Pancreas (tissue), 10 donors: ENCODE measurements around the gene POGZ. TPM values are rescaled to one million over a fixed set of nuclear protein-coding genes. Genes with fewer than 3 reads are reported as not detected.
"Not testable (repeated sequence)": the region's sequence is repeated elsewhere in the genome, so short reads cannot be mapped to it uniquely, and the experiment has no call there.

Experiments used
- ATAC-seq, 4 donors: fragments of 200-7000 bp; cut with Tn5 transposase; one replicate each; pipeline versions ENCODE4 v1.8.0 to v1.9.1; 2020; ENCODE audit warnings: mild to moderate bottlenecking in 4 of 4, moderate library complexity in 4 of 4
- DNase-seq, 6 donors: peaks; one replicate each; pipeline ENCODE4 v3.0.0-alpha.2; 2020
- FAIRE-seq: peaks from 2 replicates; lab custom pipeline; 2012; peaks lifted over from hg19 to GRCh38; lab: Jason Lieb, UNC
- H3K27ac ChIP-seq, 4 donors: fragments of 200-600 bp; sonication (generic); 1 replicate in 3 of 4; 2 replicates in 1 of 4; pipeline versions ENCODE4 v1.5.0 to v1.8.0; 2020
- H3K27me3 ChIP-seq, 4 donors: fragments of 200-600 bp; one replicate each; pipeline ENCODE4 v1.8.0; 2021
- H3K36me3 ChIP-seq, 3 donors: fragments of 200-600 bp; sonication (generic) in 1 of 3; one replicate each; pipeline versions ENCODE4 v1.5.0 to v1.8.0; 2020 to 2021
- H3K4me1 ChIP-seq, 3 donors: fragments of 200-600 bp; one replicate each; pipeline ENCODE4 v1.8.0; 2021
- H3K4me3 ChIP-seq, 4 donors: fragments of 200-600 bp; sonication (generic) in 2 of 4; one replicate each; pipeline versions ENCODE4 v1.5.0 to v1.8.0; 2020 to 2021
- H3K9me3 ChIP-seq, 4 donors: fragments of 200-600 bp; one replicate each; pipeline ENCODE4 v1.8.0; 2021
- whole genome bisulfite sequencing, 2 donors: extraction: QIAGEN DNeasy Blood & Tissue Kit; methylation state at CpG; one replicate each; pipeline ENCODE4 v1.1.7; 2013; 5-methylcytosine and 5-hydroxymethylcytosine counted together
- intact Hi-C, 3 donors: fragments of 100-400 bp; cut with DNase I; formaldehyde crosslinking; loops; one replicate each; pipeline versions ENCODE4 v1.11.1 to v1.14.2; 2022
- polyA plus RNA-seq, 2 donors: library from polyadenylated mRNA; stranded (reverse); fragments of 200-250 nt; gene quantifications; one replicate each; pipeline ENCODE4 v1.2.3, GENCODE V29; 2013
- total RNA-seq, 6 donors: library from RNA; stranded (reverse); fragmentation: NEBNext Ultra II Directional in 4 of 6; extraction: Animal tissue kit (Norgen Biotek cat#: 25700) in 4 of 6; gene quantifications; one replicate each; pipeline versions ENCODE4 v1.2.1 to v1.2.4, GENCODE V29; 2021 to 2023
- TF ChIP-seq, protein P1 (sequence below), 4 donors: fragments of 200-600 bp; sonication (generic) in 3 of 4; IDR thresholded peaks; one replicate each; pipeline versions ENCODE4 v1.5.0 to v1.8.0; 2021; ENCODE audit warnings: antibody characterized with exemption in 4 of 4
- donor health status: healthy with polysubstance abuse.
- donor health status: DM: no; HTN: no; CAD: no; lungs with moderate emphysema.
- donor health status: DM: no; HTN: no; CAD: no.
- donor health status: control.
- donor health status: control.
- donor health status: Bipolar disorder and iron deficiency.
- donor health status: DM: yes; HTN: yes; CAD: no.
- donor health status: DM: no; HTN: no; CAD: no.
- donor health status: DM: no; HTN: no; CAD: no.
- donor health status: DM: yes; HTN: yes; CAD: no.

The POGZ gene
- total and polyA plus RNA-seq, 8 donors: 24.5 to 61.0 (median 32.4) TPM

DNA sequence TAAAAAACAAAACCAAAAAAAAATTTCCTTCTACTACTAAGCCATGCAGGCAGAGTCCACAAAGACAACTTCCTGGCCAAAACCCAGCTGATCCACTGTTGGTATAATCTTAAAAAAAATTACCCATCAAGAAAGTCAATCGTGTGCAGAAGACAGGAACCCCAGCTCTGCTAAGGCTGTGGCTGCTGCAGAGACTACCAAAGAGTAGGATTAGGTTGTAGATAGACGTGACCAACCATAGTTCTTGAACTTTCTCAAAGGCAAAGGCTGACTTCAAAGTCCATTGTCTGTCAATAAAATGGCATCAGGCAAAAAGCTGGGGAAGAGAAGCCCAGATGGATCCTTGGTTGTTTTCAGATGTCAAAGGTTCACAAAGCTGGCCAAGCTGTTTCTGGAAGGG, 56.5 kb downstream of the POGZ start:
- 60 to 62% methylated on average over 2 of the region's 2 CpGs for WGBS, 2 donors
- intact Hi-C loops: loop anchor here in 1 of 3 donors (10.0 kb wide), 1 partner anchor 98 kb away; no protein-coding TSS in a partner anchor
- ATAC-seq: no peak

DNA sequence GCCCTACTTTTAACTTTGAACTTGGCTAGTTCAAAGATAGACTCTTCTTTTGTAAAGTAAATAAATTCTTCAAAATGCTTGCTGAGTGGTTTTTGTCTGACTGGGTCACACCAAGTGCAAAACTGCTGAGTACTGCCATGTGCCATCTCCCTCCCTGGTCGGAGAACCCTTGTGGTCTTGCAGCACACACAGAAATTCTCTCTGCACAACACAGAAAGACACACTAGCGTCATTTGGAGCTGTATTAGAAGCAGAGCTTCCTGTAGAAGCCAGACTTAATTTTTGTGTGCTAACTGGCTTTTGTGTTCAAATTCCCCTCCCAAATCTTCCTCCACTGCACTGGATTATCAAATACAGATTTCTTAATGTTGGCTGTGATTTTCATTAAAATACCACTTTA, 57.4 kb downstream of the POGZ start:
- Histone ChIP-seq H3K4me3 (no peak overlapping the region), H3K36me3 (peaks cover 0 to 39% (median 12%) of the 10 kb centered on the region in 3 donors), H3K27ac (no peak overlapping the region), H3K9me3 (no peaks in the 10 kb centered on the region), H3K4me1 (peaks cover 0 to 6% (median 0%) of the 10 kb centered on the region in 3 donors), H3K27me3 (no peaks in the 10 kb centered on the region)
- no peak for ATAC-seq
- DNase-seq: no peak
- FAIRE-seq: no peak
- WGBS, 2 donors: 90 to 92% methylated on average over 2 of the region's 2 CpGs
- TF ChIP-seq, protein P1, sequence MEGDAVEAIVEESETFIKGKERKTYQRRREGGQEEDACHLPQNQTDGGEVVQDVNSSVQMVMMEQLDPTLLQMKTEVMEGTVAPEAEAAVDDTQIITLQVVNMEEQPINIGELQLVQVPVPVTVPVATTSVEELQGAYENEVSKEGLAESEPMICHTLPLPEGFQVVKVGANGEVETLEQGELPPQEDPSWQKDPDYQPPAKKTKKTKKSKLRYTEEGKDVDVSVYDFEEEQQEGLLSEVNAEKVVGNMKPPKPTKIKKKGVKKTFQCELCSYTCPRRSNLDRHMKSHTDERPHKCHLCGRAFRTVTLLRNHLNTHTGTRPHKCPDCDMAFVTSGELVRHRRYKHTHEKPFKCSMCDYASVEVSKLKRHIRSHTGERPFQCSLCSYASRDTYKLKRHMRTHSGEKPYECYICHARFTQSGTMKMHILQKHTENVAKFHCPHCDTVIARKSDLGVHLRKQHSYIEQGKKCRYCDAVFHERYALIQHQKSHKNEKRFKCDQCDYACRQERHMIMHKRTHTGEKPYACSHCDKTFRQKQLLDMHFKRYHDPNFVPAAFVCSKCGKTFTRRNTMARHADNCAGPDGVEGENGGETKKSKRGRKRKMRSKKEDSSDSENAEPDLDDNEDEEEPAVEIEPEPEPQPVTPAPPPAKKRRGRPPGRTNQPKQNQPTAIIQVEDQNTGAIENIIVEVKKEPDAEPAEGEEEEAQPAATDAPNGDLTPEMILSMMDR (IDR thresholded peaks at IDR 0.05): no peak
- intact Hi-C loops: loop anchor here in 1 of 3 donors (10.0 kb wide), 1 partner anchor 97 kb away; no protein-coding TSS in a partner anchor

More for the DNA sequence above, 56.5 kb downstream of the POGZ start:
- Histone ChIP-seq H3K27me3 (no peaks in the 10 kb centered on the region), H3K36me3 (peaks cover 0 to 46% (median 21%) of the 10 kb centered on the region in 3 donors), H3K27ac (no peak overlapping the region), H3K9me3 (no peaks in the 10 kb centered on the region), H3K4me1 (peaks cover 0 to 6% (median 0%) of the 10 kb centered on the region in 3 donors), H3K4me3 (no peak overlapping the region)
- TF ChIP-seq, protein P1 (IDR thresholded peaks at IDR 0.05): no peak
- DNase-seq (no peak), FAIRE-seq (no peak)

DNA sequence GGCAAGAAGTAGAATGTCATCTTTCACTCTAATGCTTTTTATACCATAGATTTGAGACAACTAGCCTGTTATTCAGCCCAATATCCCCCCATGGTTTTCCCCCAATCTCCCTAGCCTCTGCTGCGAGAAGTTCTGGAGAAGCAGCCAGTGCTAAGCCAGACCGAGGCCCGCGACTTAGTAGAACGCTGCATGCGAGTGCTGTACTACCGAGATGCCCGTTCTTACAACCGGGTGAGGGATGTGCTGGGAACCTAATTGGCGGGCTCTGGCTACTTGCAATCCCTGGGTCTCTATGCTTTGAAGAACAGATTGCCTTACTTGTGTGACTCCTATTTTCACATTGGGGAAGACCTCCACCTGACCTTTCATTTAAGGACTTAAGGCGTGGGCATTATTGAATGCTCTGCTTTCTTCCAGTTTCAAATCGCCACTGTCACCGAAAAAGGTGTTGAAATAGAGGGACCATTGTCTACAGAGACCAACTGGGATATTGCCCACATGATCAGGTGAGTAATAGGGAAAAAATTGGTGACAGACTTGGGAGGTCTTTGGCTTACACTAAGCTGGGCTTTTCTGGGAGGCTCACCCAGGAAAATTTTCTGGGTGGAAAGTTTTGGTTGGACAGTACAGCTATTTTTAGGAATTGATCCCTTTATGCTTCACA, 58.0 kb downstream of the POGZ start:
- DNase-seq: no peak
- H3K9me3 ChIP-seq: no peaks in the 10 kb centered on the region
- 86 to 89% methylated on average over 13 of the region's 13 CpGs for WGBS, 2 donors
- ATAC-seq: no peak
- H3K4me3 ChIP-seq: no peak overlapping the region
- intact Hi-C loops: loop anchor here in 1 of 3 donors (10.0 kb wide), 1 partner anchor 96 kb away; no protein-coding TSS in a partner anchor
- TF ChIP-seq, protein P1 (IDR thresholded peaks at IDR 0.05): no peak
- H3K27ac ChIP-seq: no peak overlapping the region
- peaks cover 0 to 33% (median 8%) of the 10 kb centered on the region in 3 donors for H3K36me3 ChIP-seq
- no peaks in the 10 kb centered on the region for H3K27me3 ChIP-seq
- no peak for FAIRE-seq
- H3K4me1 ChIP-seq: peaks cover 0 to 6% (median 0%) of the 10 kb centered on the region in 3 donors

DNA sequence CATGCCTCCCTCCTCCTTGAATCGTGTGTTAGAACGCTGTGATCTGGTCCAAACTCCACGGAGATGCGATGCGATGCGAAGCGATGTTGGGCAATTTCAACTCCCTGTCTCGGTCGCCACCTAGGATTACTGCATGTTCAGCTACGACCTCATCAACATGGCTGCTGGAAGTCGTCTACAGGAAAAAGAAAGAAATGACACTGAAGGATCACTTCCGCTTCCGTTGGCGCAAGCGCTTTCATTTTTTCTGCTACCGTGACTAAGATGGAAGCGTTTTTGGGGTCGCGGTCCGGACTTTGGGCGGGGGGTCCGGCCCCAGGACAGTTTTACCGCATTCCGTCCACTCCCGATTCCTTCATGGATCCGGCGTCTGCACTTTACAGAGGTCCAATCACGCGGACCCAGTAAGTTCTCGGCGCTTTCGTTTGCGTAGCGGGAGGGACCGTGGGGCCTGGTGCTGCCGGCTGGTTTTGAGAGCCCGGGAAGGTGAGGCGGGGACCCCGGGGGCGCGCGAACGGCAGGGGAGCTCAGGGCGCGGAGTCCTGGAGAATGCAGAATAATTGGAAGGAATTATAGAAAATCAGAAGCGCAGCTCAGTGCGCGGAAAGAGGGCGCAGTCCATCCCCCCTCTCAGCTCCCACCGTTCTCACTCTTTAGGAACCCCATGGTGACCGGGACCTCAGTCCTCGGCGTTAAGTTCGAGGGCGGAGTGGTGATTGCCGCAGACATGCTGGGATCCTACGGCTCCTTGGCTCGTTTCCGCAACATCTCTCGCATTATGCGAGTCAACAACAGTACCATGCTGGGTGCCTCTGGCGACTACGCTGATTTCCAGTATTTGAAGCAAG, 59.7 kb downstream of the POGZ start, which contains the start of gene PSMB4:
Gene PSMB4, plus strand, starts transcription at position 250 of the 848 bp plus-strand sequence. Its CDS starts 15 bp downstream, at position 265.
- no peaks in the 10 kb centered on the region for H3K9me3 ChIP-seq
- 0% methylated on average over 63 of the region's 63 CpGs for WGBS, 2 donors
- ATAC-seq (peak; percentile 94 to 98 (median 98)), FAIRE-seq (peak; percentile 75), DNase-seq (peak; percentile 65 to 86 (median 78))
- H3K27me3 ChIP-seq: no peaks in the 10 kb centered on the region
- peaks cover 0 to 18% (median 0%) of the 10 kb centered on the region in 3 donors for H3K36me3 ChIP-seq
- peak within 1 kb of the TSS; percentile 33 to 85 (median 74) for H3K27ac ChIP-seq
- H3K4me1 ChIP-seq: peaks cover 0 to 6% (median 0%) of the 10 kb centered on the region in 3 donors
- intact Hi-C loops: loop anchor here in 1 of 3 donors (10.0 kb wide), 1 partner anchor 95 kb away; no protein-coding TSS in a partner anchor
- TF ChIP-seq, protein P1 (IDR thresholded peaks at IDR 0.05): no peak
- peak within 1 kb of the TSS; percentile 68 to 98 (median 86) for H3K4me3 ChIP-seq

DNA sequence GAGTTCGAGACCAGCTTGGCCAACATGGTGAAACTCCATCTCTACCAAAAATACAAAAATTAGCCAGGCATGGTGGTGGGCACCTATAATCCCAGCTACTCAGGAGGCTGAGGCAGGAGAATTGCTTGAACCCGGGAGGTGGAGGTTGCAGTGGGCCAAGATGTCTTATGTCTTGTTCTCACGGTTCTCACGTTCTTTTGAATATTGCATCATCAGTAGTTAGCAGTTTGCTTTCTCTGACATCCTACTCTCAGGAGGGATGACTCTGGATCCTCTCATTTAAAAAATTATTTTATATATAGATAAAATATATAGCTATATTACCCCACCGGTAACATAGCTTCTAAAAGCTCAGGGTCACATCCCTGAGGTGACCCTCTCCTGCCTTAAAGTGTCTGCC, 63.0 kb downstream of the POGZ start:
- WGBS, 2 donors: 61 to 66% methylated on average over 5 of the region's 5 CpGs
- DNase-seq, H3K27me3 ChIP-seq, H3K27ac ChIP-seq, H3K36me3 ChIP-seq, H3K4me3 ChIP-seq, H3K4me1 ChIP-seq, ATAC-seq, FAIRE-seq, H3K9me3 ChIP-seq, intact Hi-C loops: not testable (repeated sequence)
